Stimulated activated CD4-positive, alpha-beta T cell treated with anti-CD3 and anti-CD28 coated beads, TNF-alpha, amount 100 ng/mL, for 4 hours (primary cell): Measurements from ENCODE around the gene MYO16.

ENCODE experiments used
- DNase-seq, 3 experiments: peaks; one replicate each; pipeline ENCODE4 v3.0.0-alpha.2; 2020; ENCODE audit warnings: low read depth in 3 of 3

Gene MYO16

DNA sequence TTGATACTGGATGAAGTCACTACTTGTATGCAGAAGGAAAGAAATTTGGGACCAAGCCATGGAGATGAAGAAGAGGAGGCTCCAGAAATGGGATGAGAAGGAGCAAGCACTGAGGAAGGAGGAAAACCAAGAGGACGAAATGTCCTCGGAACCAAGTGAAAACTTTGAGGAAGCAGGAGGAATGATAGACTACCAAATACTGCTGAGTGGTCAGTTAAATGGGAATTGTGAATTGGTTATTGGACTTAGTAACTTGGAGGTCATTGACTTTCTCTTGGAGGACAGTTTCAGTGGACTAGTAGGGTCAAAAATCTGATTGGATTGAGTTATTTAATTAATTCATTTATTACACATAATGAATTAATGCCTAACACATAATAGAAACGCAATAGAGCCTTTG, 167.9 kb downstream of the MYO16 start:
- DNase-seq: no peak

DNA sequence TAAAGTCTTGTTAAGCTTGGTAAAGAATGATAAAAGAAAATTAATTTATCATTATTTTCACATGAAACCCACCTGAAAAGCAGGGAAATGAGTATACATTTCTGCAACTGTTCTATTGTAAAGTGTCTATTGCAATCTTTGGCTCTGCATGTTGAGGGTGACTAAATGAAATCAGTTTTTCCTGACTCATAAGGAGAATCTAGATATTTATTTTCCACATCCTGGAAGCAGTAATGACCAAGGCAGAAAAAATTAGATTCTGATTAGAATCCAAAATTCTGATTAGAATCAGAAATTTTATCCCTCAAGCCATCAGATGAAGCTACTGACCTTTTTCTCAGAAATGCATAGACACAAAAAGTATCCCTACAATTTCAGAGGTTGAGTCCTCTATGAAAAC, 178.4 kb downstream of the MYO16 start:
- no peak for DNase-seq

DNA sequence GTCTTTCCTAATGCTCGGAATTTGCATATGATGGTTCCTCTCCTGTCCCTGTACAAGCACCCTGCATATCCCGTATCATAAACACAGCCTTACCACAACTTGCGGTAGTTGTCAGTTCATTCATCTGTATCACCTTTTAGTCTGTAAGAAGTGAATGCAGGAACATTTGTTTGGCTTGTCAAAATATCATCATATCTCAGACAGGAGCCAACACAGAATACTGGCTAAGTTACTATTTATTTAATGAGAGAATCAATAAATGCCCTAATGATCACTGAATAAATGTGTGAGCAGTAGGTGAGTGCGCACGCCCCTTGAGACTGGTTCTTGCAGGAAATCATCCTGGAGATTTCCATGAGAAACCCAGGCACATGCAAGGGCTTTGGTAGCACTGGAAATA, 182.8 kb downstream of the MYO16 start:
- DNase-seq: no peak

DNA sequence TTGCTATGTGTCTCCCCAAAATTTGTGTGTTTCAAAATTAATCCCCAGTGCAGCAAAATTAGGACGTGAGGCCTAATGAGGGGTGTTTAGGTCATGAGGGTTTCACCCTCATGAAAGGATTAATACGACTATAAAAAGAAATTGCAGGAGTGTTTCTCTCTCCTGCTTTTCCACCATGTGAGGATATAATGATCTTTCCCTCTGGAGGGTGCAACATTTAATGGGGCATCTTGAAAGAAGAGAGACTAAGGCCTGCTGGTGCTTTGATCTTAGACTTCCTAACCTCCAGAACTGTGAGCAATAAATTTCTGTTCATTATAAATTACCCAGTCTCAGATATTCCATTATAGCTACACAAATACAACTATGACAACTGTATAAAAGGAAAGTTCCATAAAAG, 183.2 kb downstream of the MYO16 start:
- DNase-seq: no peak

- DNase-seq: no peak
Observed at GRCh38 chr13:108813587-108814170, 184.3 kb downstream of the MYO16 start.

- no peak for DNase-seq
Observed at GRCh38 chr13:108816375-108816774, 187.0 kb downstream of the MYO16 start.

- DNase-seq: no peak
Observed at GRCh38 chr13:108827646-108828045, 198.2 kb downstream of the MYO16 start.

GRCh38 chr13:108828086-108828815, 198.8 kb downstream of the MYO16 start:
- no peak for DNase-seq

GRCh38 chr13:108830916-108831315, 201.5 kb downstream of the MYO16 start:
- no peak for DNase-seq

GRCh38 chr13:108833531-108833930, 204.1 kb downstream of the MYO16 start:
- DNase-seq: no peak

DNA sequence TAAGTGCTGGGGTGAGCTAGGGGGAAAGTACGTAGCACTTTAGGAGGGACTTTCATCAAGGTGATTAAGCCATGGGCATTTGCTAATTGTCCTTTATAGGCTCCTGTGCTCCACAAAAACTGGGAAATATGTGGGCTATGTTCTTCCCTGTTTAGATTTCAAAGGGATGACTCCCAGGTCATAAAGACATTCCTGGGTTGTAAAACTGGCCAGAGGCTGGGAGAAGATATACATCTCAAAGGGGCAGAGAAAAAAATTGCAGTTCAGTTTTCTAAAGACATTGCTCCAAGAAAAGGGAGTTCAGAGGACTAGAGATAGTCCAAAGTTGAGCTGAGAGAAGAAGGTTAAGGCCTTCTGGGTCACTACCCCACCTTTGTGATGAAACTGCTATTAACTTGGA, 204.8 kb downstream of the MYO16 start:
- DNase-seq: no peak

DNA sequence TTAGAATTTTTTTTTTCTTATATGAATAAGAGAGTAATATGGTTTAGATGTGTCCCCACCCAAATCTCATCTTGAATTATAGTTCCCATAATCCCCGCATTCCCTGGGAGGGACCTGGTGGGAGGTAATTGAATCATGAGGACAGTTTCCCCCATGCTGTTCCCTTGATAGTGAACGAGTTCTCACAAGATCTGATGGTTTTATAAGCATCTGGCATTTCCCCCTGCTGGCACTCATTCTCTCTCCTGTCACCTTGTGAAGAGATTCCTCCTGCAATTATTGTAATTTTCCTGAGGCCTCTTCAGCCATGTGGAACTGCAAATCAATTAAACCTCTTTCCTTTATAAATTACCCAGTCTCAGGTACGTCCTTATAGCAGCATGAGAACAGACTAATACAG, 205.7 kb downstream of the MYO16 start:
- DNase-seq: no peak

DNA sequence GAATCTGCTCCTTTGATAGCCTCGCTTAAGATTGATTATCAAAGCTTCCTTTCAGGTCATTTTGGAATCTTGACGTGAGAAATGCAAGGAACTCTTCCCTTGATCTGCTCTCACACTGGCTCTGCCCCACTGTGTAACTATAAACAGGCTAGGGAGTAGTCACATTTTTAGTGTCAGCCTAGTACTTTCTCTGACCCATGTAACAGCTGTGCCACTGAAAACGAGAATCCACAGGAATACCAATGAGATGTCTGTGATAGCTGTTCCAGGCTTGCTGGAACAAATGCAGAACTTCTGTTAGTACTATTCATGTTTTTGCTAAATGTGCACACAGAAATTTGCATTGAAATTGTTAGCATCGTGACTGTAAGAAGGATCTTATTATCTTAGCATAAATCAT, 221.3 kb downstream of the MYO16 start:
- DNase-seq: no peak

DNA sequence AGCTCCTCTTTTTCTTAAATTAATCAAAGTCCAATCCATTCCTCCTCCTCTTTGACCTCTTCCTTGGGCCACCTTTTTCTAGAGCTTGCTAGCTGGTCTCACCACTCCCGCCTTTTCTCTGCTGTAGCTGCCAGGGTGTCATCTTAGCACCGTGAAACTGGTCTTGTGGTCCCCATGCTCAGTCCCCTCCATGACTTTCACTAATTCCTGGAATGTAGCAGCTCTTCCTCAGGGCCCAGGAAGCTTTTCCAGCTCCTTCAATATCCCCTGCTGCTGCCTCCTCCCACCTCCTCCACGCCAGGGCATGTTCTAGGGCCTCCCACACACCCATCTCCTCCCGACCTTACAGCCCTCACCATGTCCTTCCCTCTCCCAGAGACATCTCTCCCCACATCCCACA, 222.2 kb downstream of the MYO16 start:
- no peak for DNase-seq

- no peak for DNase-seq
Observed at GRCh38 chr13:108853031-108853430, 223.6 kb downstream of the MYO16 start.

- DNase-seq: no peak
Observed at GRCh38 chr13:108855737-108856387, 226.5 kb downstream of the MYO16 start.

DNA sequence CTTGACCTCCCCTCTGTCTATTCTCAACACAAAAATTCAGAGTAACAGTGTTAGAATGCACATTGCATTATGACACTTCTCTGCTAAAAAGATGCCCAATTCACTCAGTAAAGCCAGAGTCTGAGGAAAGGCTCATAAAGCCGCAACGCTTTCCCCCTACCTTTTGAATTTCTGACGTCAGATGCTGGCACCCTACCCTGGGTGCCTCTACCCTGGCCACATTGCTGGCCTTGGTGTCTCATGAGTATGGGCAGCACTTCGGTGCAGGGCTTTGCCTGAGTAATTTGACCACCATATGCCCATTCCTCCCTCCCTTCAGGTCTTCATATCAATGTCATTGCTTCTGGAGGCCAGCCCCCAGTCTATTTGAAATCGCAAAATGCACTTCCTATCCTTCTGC, 229.3 kb downstream of the MYO16 start:
- no peak for DNase-seq

DNA sequence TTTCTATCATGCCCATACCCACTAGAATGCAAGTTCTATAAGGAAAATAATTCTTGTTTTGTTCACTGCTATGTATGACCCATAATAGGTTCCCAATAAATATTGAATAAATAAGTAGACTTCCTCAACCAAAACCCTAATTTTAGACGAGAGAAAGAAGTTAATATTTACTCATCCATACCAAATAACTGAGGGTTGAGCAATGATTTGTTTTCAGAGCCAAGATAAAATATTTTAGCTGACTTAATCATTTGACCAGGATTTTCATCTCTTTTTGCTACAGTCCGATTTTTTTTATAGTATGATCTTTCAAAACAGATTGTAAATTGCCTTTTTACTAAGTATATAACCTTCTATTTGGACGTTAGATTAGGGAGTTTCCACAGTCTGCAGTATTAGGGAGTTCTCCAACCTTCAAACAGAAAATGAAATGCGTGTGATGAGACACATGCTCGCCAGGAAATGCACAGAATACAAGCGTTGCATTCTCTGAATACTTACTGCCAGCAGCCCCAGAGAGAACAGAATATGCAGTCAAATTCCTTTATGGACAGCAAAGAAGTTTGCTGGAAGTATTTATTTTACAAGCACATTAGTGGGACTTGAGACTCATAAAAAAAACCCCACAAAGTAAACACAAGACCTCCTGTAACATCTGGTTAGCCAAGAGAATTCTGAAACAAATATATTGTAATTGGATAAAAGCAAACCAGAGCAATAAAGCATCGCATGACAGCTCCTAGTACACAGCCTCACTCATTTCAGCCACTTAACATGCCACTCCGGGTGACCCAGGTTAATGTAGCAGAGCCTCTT, 230.0 kb downstream of the MYO16 start:
- DNase-seq: no peak

DNA sequence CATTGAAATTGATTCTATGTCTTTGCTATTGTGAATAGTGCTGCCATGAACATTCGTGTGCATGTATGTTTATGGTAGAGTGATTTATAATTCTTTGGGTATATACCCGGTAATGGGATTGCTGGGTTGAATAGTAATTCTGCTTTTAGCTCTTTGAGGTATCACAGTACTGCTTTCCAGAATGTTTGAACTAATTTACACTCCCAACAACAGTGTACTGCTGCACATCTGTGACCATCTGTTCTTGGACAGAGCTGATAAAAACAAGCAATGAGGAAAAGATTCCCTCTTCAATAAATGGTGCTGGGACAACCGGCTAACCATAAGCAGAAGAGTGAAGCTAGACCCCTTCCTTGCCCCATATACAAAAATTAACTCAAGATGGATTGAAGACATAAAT, 231.0 kb downstream of the MYO16 start:
- DNase-seq: no peak

- DNase-seq: no peak
Observed at GRCh38 chr13:108877300-108877699, 247.9 kb downstream of the MYO16 start.

- DNase-seq: no peak
Observed at GRCh38 chr13:108878732-108879131, 249.3 kb downstream of the MYO16 start.

DNA sequence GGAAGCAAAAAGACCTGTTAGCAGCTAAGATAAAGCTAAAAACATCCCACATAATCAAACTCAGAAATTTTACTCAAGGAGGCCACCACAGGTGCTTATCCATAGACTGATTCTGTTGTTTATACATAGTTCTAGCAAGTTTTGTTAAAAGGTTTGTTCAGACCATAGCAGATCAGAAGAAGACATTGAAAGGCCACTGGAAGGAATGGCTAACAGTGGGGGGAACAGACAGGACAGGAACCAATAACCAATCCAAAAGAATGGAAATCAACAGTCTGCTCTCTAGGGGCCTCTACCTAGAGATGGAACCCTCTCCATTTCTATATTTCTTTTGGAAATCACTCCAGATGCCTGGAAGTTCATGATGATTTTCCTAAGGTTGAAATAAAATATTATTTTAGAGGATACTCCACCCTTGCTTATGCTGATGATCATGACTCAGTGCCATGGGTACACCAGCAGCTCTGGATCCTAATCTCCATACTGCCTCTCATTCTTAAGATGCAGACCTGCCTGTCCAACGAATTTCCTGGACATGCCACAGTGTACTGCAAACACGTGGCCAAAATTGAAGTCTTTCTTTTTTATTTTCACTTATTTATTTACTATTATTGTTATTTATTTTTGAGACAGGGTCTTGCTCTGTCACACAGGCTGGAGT, 260.0 kb downstream of the MYO16 start:
- DNase-seq: no peak
